HTERT RPE-1 (cell line): ENCODE data around the gene CADPS.

Experiments
- in situ Hi-C: fragments of 300-500 bp; cut with MboI; formaldehyde crosslinking; loops from 4 replicates; pipeline ENCODE4 v1.14.3; 2020; ENCODE audit warnings: low sequenced_read_pairs

CADPS gene

GRCh38 chr3:62454916-62455315 lies 420.3 kb downstream of the CADPS start:
- in situ Hi-C loops: no loop called here

- in situ Hi-C loops: no loop called here
Observed at GRCh38 chr3:62453448-62453847, 421.8 kb downstream of the CADPS start.

GRCh38 chr3:62451211-62451887 lies 423.9 kb downstream of the CADPS start:
- in situ Hi-C loops: no loop called here

GRCh38 chr3:62446337-62446940 lies 428.8 kb downstream of the CADPS start:
- in situ Hi-C loops: no loop called here

- in situ Hi-C loops: no loop called here
Observed at GRCh38 chr3:62445275-62445674, 429.9 kb downstream of the CADPS start.

GRCh38 chr3:62439978-62440377 lies 435.2 kb downstream of the CADPS start:
- in situ Hi-C loops: no loop called here

- in situ Hi-C loops: no loop called here
Observed at GRCh38 chr3:62439176-62439813, 435.9 kb downstream of the CADPS start.

- in situ Hi-C loops: no loop called here
Observed at GRCh38 chr3:62436785-62437184, 438.4 kb downstream of the CADPS start.

GRCh38 chr3:62433396-62433795 lies 441.8 kb downstream of the CADPS start:
- in situ Hi-C loops: no loop called here

- in situ Hi-C loops: no loop called here
Observed at GRCh38 chr3:62421207-62421606, 454.0 kb downstream of the CADPS start.

- in situ Hi-C loops: no loop called here
Observed at GRCh38 chr3:62416144-62416543, 459.1 kb downstream of the CADPS start.

GRCh38 chr3:62415312-62415801 lies 459.9 kb downstream of the CADPS start:
- in situ Hi-C loops: no loop called here

GRCh38 chr3:62414786-62415185 lies 460.4 kb downstream of the CADPS start:
- in situ Hi-C loops: no loop called here

- in situ Hi-C loops: no loop called here
Observed at GRCh38 chr3:62413687-62414086, 461.5 kb downstream of the CADPS start.

- in situ Hi-C loops: no loop called here
Observed at GRCh38 chr3:62406945-62407344, 468.3 kb downstream of the CADPS start.

- in situ Hi-C loops: no loop called here
Observed at GRCh38 chr3:62405566-62405965, 469.6 kb downstream of the CADPS start.

- in situ Hi-C loops: no loop called here
Observed at GRCh38 chr3:62405135-62405534, 470.1 kb downstream of the CADPS start.

- in situ Hi-C loops: no loop called here
Observed at GRCh38 chr3:62404321-62404720, 470.9 kb downstream of the CADPS start.

- in situ Hi-C loops: no loop called here
Observed at GRCh38 chr3:62403765-62404164, 471.5 kb downstream of the CADPS start.

GRCh38 chr3:62392626-62393292 lies 482.5 kb downstream of the CADPS start:
- in situ Hi-C loops: no loop called here

GRCh38 chr3:62387251-62387650 lies 488.0 kb downstream of the CADPS start:
- in situ Hi-C loops: no loop called here
